Karpas-422 (cell line): ENCODE results near the gene CS. TPM values are rescaled to one million over a fixed set of nuclear protein-coding genes. Genes with fewer than 3 reads are reported as not detected.

Experiments
- DNase-seq: peaks from one replicate; pipeline ENCODE4 v3.0.0-alpha.2; 2015
- H2AFZ ChIP-seq: fragments of 200-600 bp; sonication (generic); 2 replicates; pipeline ENCODE4 v1.6.1; 2014; ENCODE audit warnings: antibody characterized with exemption, low read length, mixed read lengths
- H3K27ac ChIP-seq: fragments of 200-600 bp; sonication (generic); 2 replicates; pipeline ENCODE4 v1.5.1; 2014; ENCODE audit warnings: mild to moderate bottlenecking, low read length, moderate library complexity
- H3K27me3 ChIP-seq: fragments of 200-600 bp; sonication (generic); 2 replicates; pipeline ENCODE4 v1.6.1; 2014; ENCODE audit warnings: low read length, mixed read lengths
- H3K36me3 ChIP-seq: fragments of 200-600 bp; sonication (generic); 2 replicates; pipeline ENCODE4 v1.6.1; 2014; ENCODE audit warnings: low read length, mixed read lengths; ENCODE audit not compliant: insufficient read depth
- H3K4me1 ChIP-seq: fragments of 200-600 bp; sonication (generic); 2 replicates; pipeline ENCODE4 v1.6.1; 2014; ENCODE audit warnings: mild to moderate bottlenecking, low read length, mixed read lengths
- H3K4me2 ChIP-seq: fragments of 200-600 bp; sonication (generic); 2 replicates; pipeline ENCODE4 v1.6.1; 2014; ENCODE audit warnings: low read length, low read depth, mild to moderate bottlenecking; ENCODE audit not compliant: poor library complexity, severe bottlenecking
- H3K4me3 ChIP-seq: fragments of 200-600 bp; sonication (generic); 2 replicates; pipeline ENCODE4 v1.5.1; 2014; ENCODE audit warnings: mild to moderate bottlenecking, antibody characterized with exemption, low read length, mixed read lengths
- H3K79me2 ChIP-seq: fragments of 200-600 bp; sonication (generic); 2 replicates; pipeline ENCODE4 v1.6.1; 2014; ENCODE audit warnings: mild to moderate bottlenecking, low read length, mixed read lengths
- H3K9ac ChIP-seq: fragments of 200-600 bp; sonication (generic); 2 replicates; pipeline ENCODE4 v1.6.0; 2014; ENCODE audit warnings: low read length
- H3K9me2 ChIP-seq: fragments of 200-600 bp; sonication (generic), shearing (Covaris generic); replicated peaks from 2 replicates; pipeline ENCODE4 v1.6.0; 2014; ENCODE audit warnings: mild to moderate bottlenecking, low read length, moderate library complexity; ENCODE audit not compliant: insufficient read depth
- H3K9me3 ChIP-seq: fragments of 300-700, 200-600 bp; sonication (generic); 2 replicates; pipeline ENCODE4 v1.6.1; 2014; ENCODE audit warnings: low read length, mixed read lengths
- H4K20me1 ChIP-seq: fragments of 200-600 bp; sonication (generic); 2 replicates; pipeline ENCODE4 v1.6.1; 2014; ENCODE audit warnings: mild to moderate bottlenecking, antibody characterized with exemption, low read length, low read depth; ENCODE audit not compliant: insufficient read depth
- total RNA-seq: library from RNA; depleted of rRNA; stranded (reverse); fragments of >200 nt; shearing (Covaris generic); gene quantifications from 2 replicates; pipeline ENCODE4 v1.2.3, GENCODE V29; 2014; ENCODE audit warnings: low replicate concordance; rRNA removed

CS gene
- total RNA-seq, 1 experiment from 2014 or later = 158 TPM

- Histone ChIP-seq H3K9ac (peak overlapping the region; percentile 69), H3K27me3 (no peaks in the 10 kb centered on the region), H3K27ac (peak overlapping the region; percentile 32), H3K4me2 (peak overlapping the region; percentile 95), H4K20me1 (no peaks in the 10 kb centered on the region), H3K9me2 (no peaks in the 10 kb centered on the region), H3K9me3 (no peaks in the 10 kb centered on the region), H2AFZ (peak overlapping the region; percentile 47), H3K79me2 (peaks cover 41% of the 10 kb centered on the region), H3K4me1 (peaks cover 37% of the 10 kb centered on the region), H3K4me3 (peak overlapping the region; percentile 93), H3K36me3 (0 out of 2 replicates have a peak, but pooled peaks cover 3% of the 10 kb centered on the region)
- DNase-seq = no peak
Observed at GRCh38 chr12:56223571-56224101, 76.5 kb downstream of the CS start.

GRCh38 chr12:56222531-56222895 lies 77.6 kb downstream of the CS start:
- peak overlapping the region; percentile 86 for H3K27ac ChIP-seq
- H3K4me3 ChIP-seq = peak overlapping the region; percentile 91
- H3K36me3 ChIP-seq = 0 out of 2 replicates have a peak, but pooled peaks cover 3% of the 10 kb centered on the region
- no peaks in the 10 kb centered on the region for H4K20me1 ChIP-seq
- peaks cover 46% of the 10 kb centered on the region for H3K79me2 ChIP-seq
- no peaks in the 10 kb centered on the region for H3K9me3 ChIP-seq
- no peak overlapping the region for H2AFZ ChIP-seq
- peak overlapping the region; percentile 86 for H3K9ac ChIP-seq
- no peak for DNase-seq
- peaks cover 37% of the 10 kb centered on the region for H3K4me1 ChIP-seq
- no peaks in the 10 kb centered on the region for H3K27me3 ChIP-seq
- no peaks in the 10 kb centered on the region for H3K9me2 ChIP-seq
- H3K4me2 ChIP-seq = peak overlapping the region; percentile 95

GRCh38 chr12:56221757-56222530 lies 78.2 kb downstream of the CS start, which contains the start of gene RNF41:
Gene RNF41, minus strand, starts transcription at chr12:56221922. Its CDS starts 7,875 bp downstream, at chr12:56214047.
- Histone ChIP-seq H2AFZ (peak within 1 kb of the TSS; percentile 90), H3K79me2 (peaks cover 49% of the 10 kb centered on the region), H3K4me2 (peak within 1 kb of the TSS; percentile 95), H3K9me3 (no peaks in the 10 kb centered on the region), H3K27ac (peak within 1 kb of the TSS; percentile 86), H3K4me1 (peaks cover 37% of the 10 kb centered on the region), H4K20me1 (no peaks in the 10 kb centered on the region), H3K9ac (peak within 1 kb of the TSS; percentile 86), H3K27me3 (no peaks in the 10 kb centered on the region), H3K36me3 (0 out of 2 replicates have a peak, but pooled peaks cover 3% of the 10 kb centered on the region), H3K4me3 (peak within 1 kb of the TSS; percentile 91), H3K9me2 (no peaks in the 10 kb centered on the region)
- peak; percentile 98 for DNase-seq

Other genes starting within 250 kb of the CS start
- gene ERBB3, start 220.2 kb downstream of the CS start, total RNA-seq = not detected in 2 replicates
- 111 and 267 TPM in 2 replicates for gene PA2G4, start 195.8 kb downstream of the CS start, total RNA-seq
- 7,506 and 9,874 TPM in 2 replicates for gene RPL41, start 183.7 kb downstream of the CS start, total RNA-seq
- gene ZC3H10, start 182.1 kb downstream of the CS start, total RNA-seq = 11.9 and 13.4 TPM in 2 replicates
- gene ESYT1, start 172.1 kb downstream of the CS start, total RNA-seq = 75.3 and 75.7 TPM in 2 replicates
- 33.1 and 94.4 TPM in 2 replicates for gene MYL6B, start 147.7 kb downstream of the CS start, total RNA-seq
- gene MYL6, start 142.0 kb downstream of the CS start, total RNA-seq = 640 and 780 TPM in 2 replicates
- gene SMARCC2, start 110.8 kb downstream of the CS start, total RNA-seq = 26.2 and 42.2 TPM in 2 replicates
- gene RNF41, start 78.4 kb downstream of the CS start, total RNA-seq = 52.0 and 63.6 TPM in 2 replicates
- 45.6 and 54.2 TPM in 2 replicates for gene NABP2, start 76.0 kb downstream of the CS start, total RNA-seq
- 0.61 TPM in 1 of 2 replicates, not detected in the other for gene SLC39A5, start 70.3 kb downstream of the CS start, total RNA-seq
- 14.3 and 18.2 TPM in 2 replicates for gene ANKRD52, start 41.9 kb downstream of the CS start, total RNA-seq
- gene COQ10A, start 33.4 kb downstream of the CS start, total RNA-seq = 32.7 and 38.9 TPM in 2 replicates
- gene CNPY2, start 15.7 kb upstream of the CS start, total RNA-seq = 85.1 and 107 TPM in 2 replicates
- 72.3 and 74.3 TPM in 2 replicates for gene PAN2, start 33.7 kb upstream of the CS start, total RNA-seq
- 5.9 and 8.1 TPM in 2 replicates for gene IL23A, start 38.6 kb upstream of the CS start, total RNA-seq
- gene STAT2, start 59.8 kb upstream of the CS start, total RNA-seq = 86.1 and 93.5 TPM in 2 replicates
- gene APOF, start 62.5 kb upstream of the CS start, total RNA-seq = not detected in 2 replicates
- gene TIMELESS, start 149.1 kb upstream of the CS start, total RNA-seq = 12.5 and 14.9 TPM in 2 replicates
- not detected in 2 replicates for gene MIP, start 154.3 kb upstream of the CS start, total RNA-seq
- 3.4 and 4.6 TPM in 2 replicates for gene SPRYD4, start 168.2 kb upstream of the CS start, total RNA-seq
- not detected in 2 replicates for gene GLS2, start 187.8 kb upstream of the CS start, total RNA-seq
- gene RBMS2, start 221.5 kb upstream of the CS start, total RNA-seq = 0.54 and 3.7 TPM in 2 replicates